Vagina (tissue), 2 donors: Measurements from ENCODE around the gene ATP6V0B. TPM values are rescaled to one million over a fixed set of nuclear protein-coding genes. Genes with fewer than 3 reads are reported as not detected.

Experiments
- DNase-seq, 2 donors: peaks; one replicate each; pipeline ENCODE4 v3.0.0-alpha.2; 2017; ENCODE audit errors: extremely low spot score in 2 of 2
- H3K27ac ChIP-seq: fragments of 200-600 bp; sonication (generic); one replicate; pipeline ENCODE4 v1.5.1; 2019
- H3K27me3 ChIP-seq: fragments of 200-600 bp; sonication (generic); one replicate; pipeline ENCODE4 v1.5.1; 2019
- H3K36me3 ChIP-seq, 2 donors: fragments of 200-600 bp; sonication (generic); one replicate each; pipeline ENCODE4 v1.5.1; 2017 to 2019
- H3K4me1 ChIP-seq: fragments of 200-600 bp; sonication (generic); one replicate; pipeline ENCODE4 v1.5.1; 2019
- H3K4me3 ChIP-seq, 2 donors: fragments of 200-600 bp; sonication (generic); 1 replicate in 1 of 2; 2 replicates in 1 of 2; pipeline ENCODE4 v1.5.1; 2016 to 2019
- H3K9me3 ChIP-seq: fragments of 200-600 bp; sonication (generic); one replicate; pipeline ENCODE4 v1.5.1; 2019
- POLR2A ChIP-seq, 2 donors: fragments of 450-650 bp; IDR thresholded peaks; one replicate each; pipeline ENCODE4 v1.6.1; 2017; ENCODE audit warnings: antibody characterized with exemption in 2 of 2, mild to moderate bottlenecking in 2 of 2, moderate library complexity in 2 of 2
- POLR2AphosphoS5 ChIP-seq, 2 donors: sonication (generic); formaldehyde crosslinking; IDR thresholded peaks; one replicate each; pipeline ENCODE4 v1.9.0; 2017; ENCODE audit warnings: antibody characterized with exemption in 2 of 2, mild to moderate bottlenecking in 2 of 2, low read depth in 1 of 2; ENCODE audit not compliant: insufficient read depth in 1 of 2
- intact Hi-C: fragments of 100-400 bp; cut with DNase I; formaldehyde crosslinking; loops from one replicate; pipeline ENCODE4 v1.15.1; 2023
- total RNA-seq: library from RNA; depleted of rRNA; stranded (reverse); fragments of >200 nt; gene quantifications from one replicate; pipeline ENCODE4 v1.2.3, GENCODE V29; 2016
- TF ChIP-seq, protein P1 (sequence below), 3 experiments: fragments of 450-650 bp in 2 of 3; fragments of 200-600 bp in 1 of 3; sonication (generic) in 1 of 3; IDR thresholded peaks; one replicate each; pipeline ENCODE4 v1.5.1; 2017 to 2019; ENCODE audit warnings: antibody characterized with exemption in 3 of 3, mild to moderate bottlenecking in 2 of 3, moderate library complexity in 2 of 3

The ATP6V0B gene
- total RNA-seq, 1 donor from 2014 or later = 71.5 TPM

DNA sequence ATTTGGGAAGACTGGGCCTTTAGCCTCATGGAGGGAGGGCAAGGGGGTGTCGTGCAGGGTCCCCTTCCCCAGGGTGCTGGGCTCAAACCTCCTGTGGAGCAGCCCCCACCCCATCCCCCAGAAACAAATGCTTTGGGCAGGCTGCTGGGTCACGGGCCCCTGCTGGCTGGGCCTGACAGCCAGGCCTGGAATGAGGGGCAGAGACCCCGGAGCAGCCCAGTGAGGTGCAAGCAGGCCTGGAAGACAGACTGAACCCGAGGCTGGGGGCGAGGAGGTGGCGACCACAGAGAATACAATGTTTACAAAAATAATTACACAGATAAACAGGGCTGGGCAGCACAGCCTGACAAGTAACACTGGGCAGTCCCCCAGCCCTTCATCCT, 22.0 kb downstream of the ATP6V0B start:
- no peak overlapping the region for H3K27ac ChIP-seq
- intact Hi-C loops = no loop called here
- DNase-seq = no peak
- H3K9me3 ChIP-seq = no peaks in the 10 kb centered on the region
- H3K36me3 ChIP-seq = peaks cover 0 to 22% of the 10 kb centered on the region in 2 donors
- H3K4me1 ChIP-seq = peaks cover 7% of the 10 kb centered on the region
- no peaks in the 10 kb centered on the region for H3K27me3 ChIP-seq
- no peak overlapping the region for H3K4me3 ChIP-seq
- TF ChIP-seq, protein P1, sequence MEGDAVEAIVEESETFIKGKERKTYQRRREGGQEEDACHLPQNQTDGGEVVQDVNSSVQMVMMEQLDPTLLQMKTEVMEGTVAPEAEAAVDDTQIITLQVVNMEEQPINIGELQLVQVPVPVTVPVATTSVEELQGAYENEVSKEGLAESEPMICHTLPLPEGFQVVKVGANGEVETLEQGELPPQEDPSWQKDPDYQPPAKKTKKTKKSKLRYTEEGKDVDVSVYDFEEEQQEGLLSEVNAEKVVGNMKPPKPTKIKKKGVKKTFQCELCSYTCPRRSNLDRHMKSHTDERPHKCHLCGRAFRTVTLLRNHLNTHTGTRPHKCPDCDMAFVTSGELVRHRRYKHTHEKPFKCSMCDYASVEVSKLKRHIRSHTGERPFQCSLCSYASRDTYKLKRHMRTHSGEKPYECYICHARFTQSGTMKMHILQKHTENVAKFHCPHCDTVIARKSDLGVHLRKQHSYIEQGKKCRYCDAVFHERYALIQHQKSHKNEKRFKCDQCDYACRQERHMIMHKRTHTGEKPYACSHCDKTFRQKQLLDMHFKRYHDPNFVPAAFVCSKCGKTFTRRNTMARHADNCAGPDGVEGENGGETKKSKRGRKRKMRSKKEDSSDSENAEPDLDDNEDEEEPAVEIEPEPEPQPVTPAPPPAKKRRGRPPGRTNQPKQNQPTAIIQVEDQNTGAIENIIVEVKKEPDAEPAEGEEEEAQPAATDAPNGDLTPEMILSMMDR (IDR thresholded peaks at IDR 0.05) = no peak
- TF ChIP-seq POLR2A (IDR thresholded peaks at IDR 0.05) = no peak
- TF ChIP-seq POLR2AphosphoS5 (IDR thresholded peaks at IDR 0.05; ENCODE audit: insufficient read depth in 1 of 2, low read depth in 1 of 2) = no peak

DNA sequence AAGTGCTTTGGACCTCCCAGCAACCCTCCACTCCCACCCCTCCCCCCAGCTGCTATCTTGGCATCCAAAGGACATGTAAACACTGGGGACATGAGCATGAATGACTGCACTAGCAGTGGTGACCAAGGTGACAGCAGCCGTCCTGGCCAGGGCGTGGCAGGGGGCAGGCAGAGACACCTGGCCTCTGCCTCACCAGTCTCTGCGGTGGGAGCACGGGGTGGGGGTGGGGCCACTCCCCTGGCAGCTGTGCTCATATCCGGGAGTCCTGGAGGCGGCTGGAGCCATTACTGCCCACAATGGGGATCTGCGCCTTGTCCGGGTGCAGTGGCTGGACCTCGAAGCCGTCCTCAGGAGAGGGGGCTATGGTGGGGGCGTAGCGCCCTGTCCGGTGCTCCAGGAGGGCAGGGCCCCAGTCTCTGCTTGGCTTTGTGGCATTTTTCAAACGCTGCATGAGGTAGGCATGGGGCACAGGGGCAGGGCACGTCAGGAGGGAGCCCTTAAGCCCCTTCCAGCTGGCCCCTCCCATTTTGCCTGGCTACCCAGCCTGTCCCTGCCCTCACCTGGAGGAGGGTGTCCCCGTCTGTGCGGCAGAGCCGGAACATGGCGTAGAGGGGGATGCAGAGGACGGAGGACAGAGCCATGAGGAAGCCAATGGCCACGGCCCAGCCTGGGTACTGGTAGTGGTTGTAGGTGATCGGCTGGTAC, 22.7 kb downstream of the ATP6V0B start:
- Histone ChIP-seq H3K4me3 (no peak overlapping the region), H3K4me1 (no peaks in the 10 kb centered on the region), H3K36me3 (peaks cover 0 to 25% of the 10 kb centered on the region in 2 donors), H3K27me3 (no peaks in the 10 kb centered on the region), H3K27ac (no peak overlapping the region), H3K9me3 (no peaks in the 10 kb centered on the region)
- DNase-seq = no peak
- TF ChIP-seq, protein P1 (IDR thresholded peaks at IDR 0.05) = no peak
- TF ChIP-seq POLR2AphosphoS5 (IDR thresholded peaks at IDR 0.05; ENCODE audit: insufficient read depth in 1 of 2, low read depth in 1 of 2) (no peak), POLR2A (IDR thresholded peaks at IDR 0.05) (no peak)
- intact Hi-C loops = no loop called here

DNA sequence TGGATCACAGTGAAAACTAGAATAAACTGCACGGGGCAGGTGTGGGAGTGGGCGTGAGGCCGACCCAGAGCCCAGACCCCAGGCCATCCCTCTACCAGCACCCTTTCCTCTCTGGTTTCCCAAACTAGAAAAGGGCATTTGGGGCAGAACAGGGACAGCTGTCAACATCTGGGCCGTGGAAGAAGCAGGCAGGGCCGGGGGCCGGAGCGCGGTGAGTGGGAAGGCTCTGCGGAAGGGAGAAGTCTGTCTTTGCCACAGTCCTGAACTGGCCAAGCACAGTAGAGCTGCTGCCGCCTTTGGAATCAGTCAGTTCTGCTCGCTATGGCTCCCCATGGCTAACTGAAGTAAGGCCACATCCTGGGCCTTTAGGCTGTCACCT, 23.2 kb downstream of the ATP6V0B start:
- intact Hi-C loops = no loop called here

GRCh38 chr1:43999455-43999854, 24.7 kb downstream of the ATP6V0B start:
- no peak for DNase-seq
- H3K4me1 ChIP-seq = no peaks in the 10 kb centered on the region
- H3K4me3 ChIP-seq = no peak overlapping the region
- no peak for TF ChIP-seq POLR2AphosphoS5 (IDR thresholded peaks at IDR 0.05; ENCODE audit: insufficient read depth in 1 of 2, low read depth in 1 of 2)
- TF ChIP-seq, protein P1 (IDR thresholded peaks at IDR 0.05) = no peak
- TF ChIP-seq POLR2A (IDR thresholded peaks at IDR 0.05) = no peak
- H3K27ac ChIP-seq = no peak overlapping the region
- H3K36me3 ChIP-seq = peaks cover 0 to 29% of the 10 kb centered on the region in 2 donors
- no peaks in the 10 kb centered on the region for H3K9me3 ChIP-seq
- H3K27me3 ChIP-seq = no peaks in the 10 kb centered on the region
- intact Hi-C loops = no loop called here

More for the DNA sequence above, 23.2 kb downstream of the ATP6V0B start:
- TF ChIP-seq, protein P1 (IDR thresholded peaks at IDR 0.05) = no peak
- TF ChIP-seq POLR2AphosphoS5 (IDR thresholded peaks at IDR 0.05; ENCODE audit: insufficient read depth in 1 of 2, low read depth in 1 of 2) = no peak
- no peak for TF ChIP-seq POLR2A (IDR thresholded peaks at IDR 0.05)
- no peaks in the 10 kb centered on the region for H3K4me1 ChIP-seq
- no peak overlapping the region for H3K27ac ChIP-seq
- H3K9me3 ChIP-seq = no peaks in the 10 kb centered on the region
- no peaks in the 10 kb centered on the region for H3K27me3 ChIP-seq
- H3K4me3 ChIP-seq = no peak overlapping the region
- H3K36me3 ChIP-seq = peaks cover 0 to 25% of the 10 kb centered on the region in 2 donors
- DNase-seq = no peak

DNA sequence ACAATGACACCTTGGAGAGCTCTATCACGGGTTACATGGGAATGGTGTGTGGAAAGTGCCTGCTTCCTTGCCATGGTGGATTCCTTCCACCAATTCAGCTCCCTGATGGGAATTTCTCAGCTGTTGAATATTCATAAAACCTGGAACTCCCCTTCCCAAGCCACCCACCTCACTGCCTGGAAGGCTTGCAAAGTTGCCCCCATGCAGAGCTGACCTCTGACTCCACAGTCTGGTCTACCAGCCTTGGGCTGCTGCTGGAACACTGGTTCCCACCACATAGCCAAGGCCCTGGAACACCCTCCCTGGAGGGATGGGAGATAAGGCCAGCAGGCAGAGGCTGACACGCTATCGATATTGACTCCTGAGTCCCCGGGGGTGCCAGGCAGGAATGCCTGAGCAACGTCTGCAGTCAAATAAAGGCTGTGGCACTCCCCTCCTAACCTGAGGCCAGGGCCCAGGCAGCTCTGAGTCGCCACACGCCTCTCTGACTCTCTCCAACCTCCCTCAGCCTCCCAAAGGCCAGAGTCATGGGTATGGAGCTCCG, 25.4 kb downstream of the ATP6V0B start:
- Histone ChIP-seq H3K4me3 (no peak overlapping the region), H3K27ac (no peak overlapping the region), H3K4me1 (no peaks in the 10 kb centered on the region), H3K9me3 (no peaks in the 10 kb centered on the region), H3K36me3 (peaks cover 0 to 30% of the 10 kb centered on the region in 2 donors), H3K27me3 (no peaks in the 10 kb centered on the region)
- DNase-seq = no peak
- intact Hi-C loops = no loop called here
- no peak for TF ChIP-seq POLR2A (IDR thresholded peaks at IDR 0.05)
- TF ChIP-seq POLR2AphosphoS5 (IDR thresholded peaks at IDR 0.05; ENCODE audit: insufficient read depth in 1 of 2, low read depth in 1 of 2) = no peak
- TF ChIP-seq, protein P1 (IDR thresholded peaks at IDR 0.05) = no peak
